Stimulated activated CD4-positive, alpha-beta T cell treated with anti-CD3 and anti-CD28 coated beads, Interleukin-2, amount 100 ng/mL, for 4 hours (primary cell): ENCODE measurements around the gene PRR3.
A peak's percentile ranks its signal among the peaks of the same experiment; 100 is the strongest.
"Not testable (repeated sequence)": the region's sequence is repeated elsewhere in the genome, so short reads cannot be mapped to it uniquely, and the experiment has no call there.

ENCODE experiments used
- DNase-seq: peaks from one replicate; pipeline ENCODE4 v3.0.0-alpha.2; 2020; ENCODE audit warnings: low read depth

Gene PRR3, protein sequence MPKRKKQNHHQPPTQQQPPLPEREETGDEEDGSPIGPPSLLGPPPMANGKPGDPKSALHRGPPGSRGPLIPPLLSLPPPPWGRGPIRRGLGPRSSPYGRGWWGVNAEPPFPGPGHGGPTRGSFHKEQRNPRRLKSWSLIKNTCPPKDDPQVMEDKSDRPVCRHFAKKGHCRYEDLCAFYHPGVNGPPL

DNA sequence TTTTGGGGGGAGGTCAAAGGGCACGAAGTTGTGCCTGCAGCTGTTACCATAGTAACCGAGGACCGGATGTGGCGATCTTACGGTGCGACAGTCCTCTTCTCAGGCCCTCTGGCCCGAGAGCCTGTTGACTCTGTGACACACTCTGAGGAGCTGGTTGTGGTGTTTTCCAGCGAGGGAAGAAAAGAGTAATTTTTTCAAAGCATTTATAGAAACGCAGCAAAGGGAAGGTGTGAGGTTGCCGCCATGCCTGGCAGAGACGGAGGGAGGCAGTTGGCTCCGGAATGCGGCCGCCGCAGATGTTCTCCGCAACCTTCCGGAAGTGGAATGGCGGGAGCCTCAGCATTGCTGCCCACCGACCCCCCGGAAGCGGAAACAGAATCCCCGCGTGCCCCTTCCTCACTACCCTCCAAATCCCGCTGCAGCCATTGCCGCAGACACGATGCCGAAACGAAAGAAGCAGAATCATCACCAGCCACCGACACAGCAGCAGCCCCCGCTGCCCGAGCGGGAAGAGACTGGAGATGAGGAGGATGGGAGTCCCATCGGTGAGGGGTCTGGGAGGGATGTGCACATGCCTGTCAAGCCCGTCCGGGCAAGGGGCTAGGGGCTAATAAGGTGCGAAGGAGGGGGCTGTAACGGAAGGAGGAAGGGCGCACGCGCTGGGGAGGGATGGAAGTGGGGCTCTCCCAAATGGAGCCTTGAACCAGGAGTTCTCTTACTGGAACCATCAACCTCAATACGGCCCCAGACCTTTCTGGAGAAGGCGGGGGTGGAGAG is at the start of gene PRR3:
Gene PRR3, plus strand, starts transcription at position 390 of the 777 bp plus-strand sequence. Its CDS starts 50 bp downstream, at position 440.
- DNase-seq, result peak; percentile 69

GRCh38 chr6:30507849-30508827 is 49.0 kb upstream of the PRR3 start:
- no peak for DNase-seq

DNA sequence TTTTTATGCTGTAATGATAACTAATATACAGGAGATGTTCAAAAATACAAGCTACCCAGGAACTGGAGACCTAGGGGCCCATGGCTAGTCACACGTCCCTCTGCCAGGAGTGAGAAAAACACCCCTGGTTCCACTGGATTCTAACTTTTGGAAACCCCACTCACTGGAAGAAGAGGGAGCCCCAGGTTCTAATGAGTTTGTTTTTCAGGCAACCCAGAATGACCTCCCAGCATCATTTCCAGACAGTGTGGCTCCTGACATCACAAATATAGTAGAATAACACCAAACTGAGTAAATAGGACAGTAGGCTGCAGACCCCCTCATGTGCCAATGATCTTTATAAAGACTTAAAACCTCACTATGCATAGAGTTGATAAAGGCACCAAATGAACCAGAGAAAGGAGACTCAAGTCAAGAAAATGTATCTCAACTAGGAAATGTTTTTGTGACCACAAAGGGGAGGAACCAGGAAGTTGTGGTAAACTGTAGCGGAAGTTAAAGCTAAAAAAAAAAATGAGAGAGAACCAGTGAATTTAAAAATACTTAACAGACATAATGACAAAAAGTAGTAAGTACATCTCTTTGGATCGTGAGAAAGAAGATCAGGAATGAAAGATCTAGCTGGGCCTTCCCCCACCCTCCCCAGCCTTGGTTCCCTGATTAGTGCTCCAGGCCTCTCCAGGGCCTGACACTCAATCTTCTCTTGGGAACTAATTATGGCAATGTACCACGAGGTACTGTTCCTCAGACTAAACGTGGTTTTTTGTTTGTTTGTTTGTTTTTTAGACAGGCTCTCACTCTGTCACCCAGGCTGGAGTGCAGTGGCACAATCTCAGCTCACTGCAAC is 48.0 kb upstream of the PRR3 start:
- DNase-seq, result no peak

GRCh38 chr6:30510419-30511168 is 46.5 kb upstream of the PRR3 start:
- DNase-seq, result no peak

DNA sequence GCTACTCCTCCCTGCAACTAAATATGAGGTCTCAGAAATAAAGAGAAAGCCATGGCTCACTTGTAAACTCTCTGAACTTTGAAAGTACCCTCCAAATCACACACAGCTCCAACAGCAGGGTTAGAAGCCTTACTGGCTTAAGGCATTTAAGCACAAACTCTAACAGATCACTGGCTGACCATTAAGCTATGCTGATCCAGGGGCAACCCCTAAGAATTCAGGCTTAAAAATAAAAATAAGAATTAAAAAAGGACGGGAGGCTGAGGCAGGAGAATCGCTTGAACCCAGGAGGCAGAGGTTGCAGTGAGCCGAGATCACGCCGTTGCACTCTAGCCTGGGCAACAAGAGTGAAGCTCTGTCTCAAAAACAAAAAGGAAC is 45.9 kb upstream of the PRR3 start:
- no peak for DNase-seq

DNA sequence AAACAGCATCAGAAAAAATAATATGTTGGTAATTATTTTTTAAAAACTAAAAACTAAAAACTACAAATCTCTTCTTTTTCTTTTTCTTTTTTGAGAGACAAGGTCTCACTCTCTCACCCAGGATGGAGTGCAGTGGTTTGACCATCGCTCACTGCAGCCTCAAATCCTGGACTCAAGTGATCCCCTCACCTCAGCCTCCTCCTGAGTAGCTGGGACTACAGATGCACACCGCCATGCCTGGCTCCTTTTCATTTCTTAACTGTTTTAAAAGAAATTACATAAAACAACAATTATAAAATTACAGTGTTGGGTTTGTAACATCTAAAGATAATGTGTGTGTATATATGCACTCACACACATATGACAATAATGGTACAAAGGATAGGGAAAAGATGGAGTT is 43.6 kb upstream of the PRR3 start:
- DNase-seq, result no peak

- DNase-seq, result no peak
These were observed 42.0 kb upstream of the PRR3 start for GRCh38 chr6:30515106-30515505.

GRCh38 chr6:30515944-30516753 is 40.9 kb upstream of the PRR3 start:
- peak; percentile 92 for DNase-seq

DNA sequence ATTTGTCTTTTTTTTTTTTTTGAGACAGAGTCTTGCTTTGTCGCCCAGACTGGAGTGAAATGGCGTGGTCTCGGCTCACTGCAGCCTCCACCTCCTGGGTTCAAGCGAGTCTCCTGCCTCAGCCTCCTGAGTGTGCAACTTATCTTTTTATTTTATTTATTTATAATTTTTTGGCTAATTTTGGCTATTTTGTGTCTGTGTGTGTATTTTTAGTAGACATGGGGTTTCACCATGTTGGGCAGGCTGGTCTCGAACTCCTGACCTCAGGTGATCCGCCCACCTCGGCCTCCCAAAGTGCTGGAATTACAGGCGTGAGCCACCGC is 40.4 kb upstream of the PRR3 start:
- not testable (repeated sequence) for DNase-seq

GRCh38 chr6:30517767-30518504 is 39.2 kb upstream of the PRR3 start:
- DNase-seq, result not testable (repeated sequence)

GRCh38 chr6:30518505-30519145 is 38.5 kb upstream of the PRR3 start:
- not testable (repeated sequence) for DNase-seq

DNA sequence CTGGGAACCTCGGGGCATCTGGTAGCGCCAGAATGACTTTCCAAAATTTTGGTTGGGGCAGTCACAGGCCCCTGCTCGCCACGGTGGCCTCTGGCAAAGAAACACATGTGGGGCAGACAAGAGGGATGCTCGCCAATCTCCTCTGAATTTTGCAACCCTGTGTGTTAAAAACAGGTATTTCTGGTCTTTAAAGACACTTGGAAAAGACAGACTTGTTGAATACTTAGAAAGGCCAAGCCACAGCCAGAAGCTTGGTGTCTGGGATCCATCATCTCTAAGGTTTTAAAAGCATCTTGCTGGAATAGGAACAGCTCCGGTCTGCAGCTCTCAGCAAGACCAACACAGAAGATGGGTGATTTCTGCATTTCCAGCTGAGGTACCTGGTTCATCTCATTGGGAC is 36.6 kb upstream of the PRR3 start:
- DNase-seq, result no peak

GRCh38 chr6:30521082-30521481 is 36.0 kb upstream of the PRR3 start:
- not testable (repeated sequence) for DNase-seq

DNA sequence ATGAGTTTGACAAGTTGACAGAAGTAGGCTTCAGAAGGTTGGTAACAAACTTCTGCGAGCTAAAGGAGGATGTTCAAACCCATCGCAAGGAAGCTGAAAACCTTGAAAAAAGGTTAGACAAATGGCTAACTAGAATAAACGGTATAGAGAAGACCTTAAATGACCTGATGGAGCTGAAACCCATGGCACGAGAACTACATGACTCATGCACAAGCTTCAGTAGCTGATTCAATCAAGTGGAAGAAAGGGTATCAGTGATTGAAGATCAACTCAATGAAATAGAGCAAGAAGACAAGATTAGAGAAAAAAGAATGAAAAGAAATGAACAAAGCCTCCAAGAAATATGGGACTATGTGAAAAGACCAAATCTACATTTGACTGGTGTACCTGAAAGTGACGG is 35.1 kb upstream of the PRR3 start:
- not testable (repeated sequence) for DNase-seq

- not testable (repeated sequence) for DNase-seq
These were observed 30.7 kb upstream of the PRR3 start for GRCh38 chr6:30526444-30526843.

DNA sequence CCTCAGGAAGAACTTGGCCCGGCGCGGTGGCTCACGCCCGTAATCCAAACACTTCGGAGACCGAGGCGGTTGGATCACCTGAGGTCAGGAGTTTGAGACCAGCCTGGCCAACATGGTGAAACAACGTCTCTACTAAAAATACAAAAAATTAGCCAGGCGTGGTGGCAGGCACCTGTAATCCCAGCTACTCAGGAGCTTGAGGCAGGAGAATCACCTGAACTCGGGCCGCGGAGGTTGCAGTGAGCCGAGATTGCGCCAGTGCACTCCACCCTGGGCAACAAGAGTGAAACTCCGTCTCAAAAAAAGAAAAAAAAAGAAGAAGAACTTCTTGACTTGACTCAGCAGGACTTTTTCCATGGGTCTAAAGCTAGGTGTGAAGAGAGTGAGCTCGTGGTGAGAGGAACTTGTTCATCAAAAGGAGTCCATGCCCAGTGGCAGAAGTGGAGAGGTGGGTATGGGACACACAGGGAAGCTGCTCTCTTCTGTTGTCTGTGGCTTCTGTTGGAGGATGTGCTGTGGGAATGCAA is 27.7 kb upstream of the PRR3 start:
- peak; percentile 41 for DNase-seq

DNA sequence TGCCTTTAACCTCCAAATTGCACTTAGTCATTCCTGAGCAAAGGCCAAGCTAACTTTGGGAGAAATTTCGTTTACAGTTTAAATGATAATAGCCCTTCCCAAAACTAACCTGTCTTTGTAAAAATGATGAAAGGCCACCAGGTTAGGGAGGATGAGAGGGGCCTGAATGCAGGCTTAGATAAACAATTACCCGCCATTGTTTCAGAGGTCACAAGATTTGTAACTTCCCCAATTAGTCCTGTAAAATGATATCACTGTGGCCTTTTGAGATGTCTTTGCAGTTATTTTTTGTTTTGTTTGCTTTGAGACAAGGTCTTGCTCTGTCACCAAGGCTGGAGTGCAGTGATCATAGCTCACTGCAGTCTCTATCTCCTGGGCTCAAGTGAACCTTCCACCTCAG is 27.1 kb upstream of the PRR3 start:
- DNase-seq, result no peak

GRCh38 chr6:30533460-30534294 is 23.4 kb upstream of the PRR3 start:
- DNase-seq, result no peak
